Osteocyte (in vitro differentiated cells): ENCODE data around the gene KIAA1586. TPM values are rescaled to one million over a fixed set of nuclear protein-coding genes. Genes with fewer than 3 reads are reported as not detected.
"Not testable (repeated sequence)": the region's sequence is repeated elsewhere in the genome, so short reads cannot be mapped to it uniquely, and the experiment has no call there.

ENCODE experiments used
- DNase-seq: peaks from one replicate; pipeline ENCODE4 v3.0.0; 2021; ENCODE audit warnings: mixed read lengths; ENCODE audit not compliant: unreplicated experiment; ENCODE audit errors: extremely low spot score
- H3K27ac Mint-ChIP-seq: one replicate; pipeline ENCODE4 v1.8.0; 2021; ENCODE audit warnings: mild to moderate bottlenecking, mixed read lengths; ENCODE audit not compliant: unreplicated experiment
- H3K27me3 Mint-ChIP-seq: one replicate; pipeline ENCODE4 v1.8.0; 2021; ENCODE audit warnings: mixed read lengths; ENCODE audit not compliant: unreplicated experiment
- H3K36me3 Mint-ChIP-seq: one replicate; pipeline ENCODE4 v1.8.0; 2021; ENCODE audit warnings: mixed read lengths; ENCODE audit not compliant: unreplicated experiment
- H3K4me1 Mint-ChIP-seq: one replicate; pipeline ENCODE4 v1.8.0; 2021; ENCODE audit warnings: mixed read lengths; ENCODE audit not compliant: unreplicated experiment
- H3K4me3 Mint-ChIP-seq: one replicate; pipeline ENCODE4 v1.8.0; 2021; ENCODE audit warnings: mild to moderate bottlenecking, moderate library complexity, mixed read lengths; ENCODE audit not compliant: unreplicated experiment
- H3K9me3 Mint-ChIP-seq: one replicate; pipeline ENCODE4 v1.8.0; 2021; ENCODE audit warnings: mixed read lengths; ENCODE audit not compliant: unreplicated experiment
- CTCF ChIP-seq: fragments of 200-600 bp; sonication (generic); IDR thresholded peaks from 2 replicates; pipeline ENCODE4 v1.5.0; 2021; ENCODE audit warnings: antibody characterized with exemption, mild to moderate bottlenecking, moderate library complexity
- total RNA-seq: library from RNA; stranded (reverse); gene quantifications from 2 replicates; pipeline ENCODE4 v1.2.1, GENCODE V29; 2021

The KIAA1586 gene
- total RNA-seq, 1 donor from 2014 or later: 18.1 TPM

GRCh38 chr6:57029213-57029612 is 17.3 kb upstream of the KIAA1586 start:
- H3K9me3 Mint-ChIP-seq: peaks cover 16% of the 10 kb centered on the region
- no peak overlapping the region for H3K27ac Mint-ChIP-seq
- peaks cover 4% of the 10 kb centered on the region for H3K4me1 Mint-ChIP-seq
- no peak for DNase-seq
- H3K36me3 Mint-ChIP-seq: peaks cover 19% of the 10 kb centered on the region
- H3K27me3 Mint-ChIP-seq: no peaks in the 10 kb centered on the region
- no peak for TF ChIP-seq CTCF
- no peak overlapping the region for H3K4me3 Mint-ChIP-seq

GRCh38 chr6:57033228-57033627 is 13.3 kb upstream of the KIAA1586 start:
- Mint-ChIP-seq H3K4me3 (no peak overlapping the region), H3K27me3 (no peaks in the 10 kb centered on the region), H3K9me3 (no peaks in the 10 kb centered on the region), H3K36me3 (peaks cover 3% of the 10 kb centered on the region), H3K4me1 (peaks cover 4% of the 10 kb centered on the region), H3K27ac (no peak overlapping the region)
- DNase-seq: no peak
- TF ChIP-seq CTCF: no peak

GRCh38 chr6:57035549-57035948 is 10.9 kb upstream of the KIAA1586 start:
- TF ChIP-seq CTCF: no peak
- peaks cover 4% of the 10 kb centered on the region for H3K4me1 Mint-ChIP-seq
- no peaks in the 10 kb centered on the region for H3K27me3 Mint-ChIP-seq
- no peaks in the 10 kb centered on the region for H3K9me3 Mint-ChIP-seq
- no peak overlapping the region for H3K4me3 Mint-ChIP-seq
- no peak for DNase-seq
- no peaks in the 10 kb centered on the region for H3K36me3 Mint-ChIP-seq
- no peak overlapping the region for H3K27ac Mint-ChIP-seq

- Mint-ChIP-seq H3K27ac (no peak overlapping the region), H3K4me3 (no peak overlapping the region), H3K27me3 (peaks cover 8% of the 10 kb centered on the region), H3K9me3 (no peaks in the 10 kb centered on the region), H3K36me3 (no peaks in the 10 kb centered on the region), H3K4me1 (no peaks in the 10 kb centered on the region)
- DNase-seq: no peak
- TF ChIP-seq CTCF: no peak
These were observed 7.6 kb upstream of the KIAA1586 start for GRCh38 chr6:57038906-57039305.

- Mint-ChIP-seq H3K36me3 (no peaks in the 10 kb centered on the region), H3K9me3 (no peaks in the 10 kb centered on the region), H3K27ac (no peak overlapping the region), H3K27me3 (peaks cover 14% of the 10 kb centered on the region), H3K4me1 (no peaks in the 10 kb centered on the region), H3K4me3 (no peak overlapping the region)
- DNase-seq: no peak
- no peak for TF ChIP-seq CTCF
These were observed 6.5 kb upstream of the KIAA1586 start for GRCh38 chr6:57040011-57040410.

GRCh38 chr6:57044061-57044460 is 2.4 kb upstream of the KIAA1586 start:
- not testable (repeated sequence) for H3K9me3 Mint-ChIP-seq, H3K4me3 Mint-ChIP-seq, H3K27ac Mint-ChIP-seq, H3K36me3 Mint-ChIP-seq, DNase-seq
- peaks cover 18% of the 10 kb centered on the region for H3K4me1 Mint-ChIP-seq
- H3K27me3 Mint-ChIP-seq: peaks cover 14% of the 10 kb centered on the region
